Measurements from ENCODE around the gene PABPN1L.

Gene PABPN1L

GRCh38 chr16:88886420-88886844 is 20.0 kb upstream of the PABPN1L start:
- DNase-seq (ENCODE audit: low spot score in 2 of 2) (no peak), ATAC-seq (replicated peaks; ENCODE audit: extremely low read depth, poor library complexity, severe bottlenecking) (no peak)
- peaks cover 3% of the 10 kb centered on the region for H3K36me3 Mint-ChIP-seq (ENCODE audit: insufficient read depth)
- no peak overlapping the region for H3K4me3 Mint-ChIP-seq
- peaks cover 4% of the 10 kb centered on the region for H3K4me1 Mint-ChIP-seq
- no peak overlapping the region for H3K27ac Mint-ChIP-seq (ENCODE audit: low read depth)
- no peaks in the 10 kb centered on the region for H3K27me3 Mint-ChIP-seq
- H3K9me3 Mint-ChIP-seq, result no peaks in the 10 kb centered on the region

- Mint-ChIP-seq H3K27ac (ENCODE audit: low read depth) (no peak overlapping the region), H3K36me3 (ENCODE audit: insufficient read depth) (peaks cover 3% of the 10 kb centered on the region), H3K9me3 (no peaks in the 10 kb centered on the region), H3K4me3 (no peak overlapping the region), H3K4me1 (peaks cover 4% of the 10 kb centered on the region), H3K27me3 (no peaks in the 10 kb centered on the region)
- DNase-seq (ENCODE audit: low spot score in 2 of 2) (no peak), ATAC-seq (replicated peaks; ENCODE audit: extremely low read depth, poor library complexity, severe bottlenecking) (no peak)
Observed at GRCh38 chr16:88885693-88886280, 19.3 kb upstream of the PABPN1L start.

- Mint-ChIP-seq H3K4me1 (peaks cover 4% of the 10 kb centered on the region), H3K9me3 (no peaks in the 10 kb centered on the region), H3K4me3 (no peak overlapping the region), H3K27me3 (no peaks in the 10 kb centered on the region), H3K27ac (ENCODE audit: low read depth) (no peak overlapping the region), H3K36me3 (ENCODE audit: insufficient read depth) (peaks cover 3% of the 10 kb centered on the region)
- ATAC-seq (replicated peaks; ENCODE audit: extremely low read depth, poor library complexity, severe bottlenecking) (no peak), DNase-seq (ENCODE audit: low spot score in 2 of 2) (no peak)
Observed at GRCh38 chr16:88884569-88885271, 18.3 kb upstream of the PABPN1L start.

- Mint-ChIP-seq H3K36me3 (ENCODE audit: insufficient read depth) (peaks cover 3% of the 10 kb centered on the region), H3K4me3 (no peak overlapping the region), H3K27ac (ENCODE audit: low read depth) (no peak overlapping the region), H3K4me1 (peaks cover 4% of the 10 kb centered on the region), H3K9me3 (no peaks in the 10 kb centered on the region), H3K27me3 (no peaks in the 10 kb centered on the region)
- DNase-seq (ENCODE audit: low spot score in 2 of 2) (no peak), ATAC-seq (replicated peaks; ENCODE audit: extremely low read depth, poor library complexity, severe bottlenecking) (no peak)
Observed at GRCh38 chr16:88883946-88884345, 17.5 kb upstream of the PABPN1L start.

- H3K4me3 Mint-ChIP-seq, result no peak overlapping the region
- no peaks in the 10 kb centered on the region for H3K9me3 Mint-ChIP-seq
- ATAC-seq (replicated peaks; ENCODE audit: extremely low read depth, poor library complexity, severe bottlenecking) (no peak), DNase-seq (ENCODE audit: low spot score in 2 of 2) (no peak)
- no peak overlapping the region for H3K27ac Mint-ChIP-seq (ENCODE audit: low read depth)
- no peaks in the 10 kb centered on the region for H3K27me3 Mint-ChIP-seq
- H3K36me3 Mint-ChIP-seq (ENCODE audit: insufficient read depth), result peaks cover 3% of the 10 kb centered on the region
- peaks cover 4% of the 10 kb centered on the region for H3K4me1 Mint-ChIP-seq
Observed at GRCh38 chr16:88883117-88883895, 16.8 kb upstream of the PABPN1L start.

GRCh38 chr16:88882358-88883030 is 16.0 kb upstream of the PABPN1L start:
- DNase-seq (ENCODE audit: low spot score in 2 of 2) (no peak), ATAC-seq (replicated peaks; ENCODE audit: extremely low read depth, poor library complexity, severe bottlenecking) (no peak)
- Mint-ChIP-seq H3K4me3 (no peak overlapping the region), H3K27ac (ENCODE audit: low read depth) (peak overlapping the region; percentile 69), H3K9me3 (no peaks in the 10 kb centered on the region), H3K36me3 (ENCODE audit: insufficient read depth) (peaks cover 3% of the 10 kb centered on the region), H3K4me1 (peaks cover 4% of the 10 kb centered on the region), H3K27me3 (no peaks in the 10 kb centered on the region)

GRCh38 chr16:88881675-88882357 is 15.4 kb upstream of the PABPN1L start:
- DNase-seq (ENCODE audit: low spot score in 2 of 2) (no peak), ATAC-seq (replicated peaks; ENCODE audit: extremely low read depth, poor library complexity, severe bottlenecking) (no peak)
- peak overlapping the region; percentile 69 for H3K27ac Mint-ChIP-seq (ENCODE audit: low read depth)
- H3K9me3 Mint-ChIP-seq, result no peaks in the 10 kb centered on the region
- H3K4me3 Mint-ChIP-seq, result no peak overlapping the region
- H3K4me1 Mint-ChIP-seq, result peaks cover 4% of the 10 kb centered on the region
- H3K36me3 Mint-ChIP-seq (ENCODE audit: insufficient read depth), result peaks cover 3% of the 10 kb centered on the region
- no peaks in the 10 kb centered on the region for H3K27me3 Mint-ChIP-seq

GRCh38 chr16:88881007-88881615 is 14.7 kb upstream of the PABPN1L start:
- no peak overlapping the region for H3K27ac Mint-ChIP-seq (ENCODE audit: low read depth)
- H3K27me3 Mint-ChIP-seq, result no peaks in the 10 kb centered on the region
- H3K4me1 Mint-ChIP-seq, result peaks cover 4% of the 10 kb centered on the region
- DNase-seq (ENCODE audit: low spot score in 2 of 2) (no peak), ATAC-seq (replicated peaks; ENCODE audit: extremely low read depth, poor library complexity, severe bottlenecking) (no peak)
- H3K36me3 Mint-ChIP-seq (ENCODE audit: insufficient read depth), result peaks cover 3% of the 10 kb centered on the region
- H3K4me3 Mint-ChIP-seq, result no peak overlapping the region
- no peaks in the 10 kb centered on the region for H3K9me3 Mint-ChIP-seq

GRCh38 chr16:88880226-88881006 is 14.0 kb upstream of the PABPN1L start:
- ATAC-seq (replicated peaks; ENCODE audit: extremely low read depth, poor library complexity, severe bottlenecking) (no peak), DNase-seq (ENCODE audit: low spot score in 2 of 2) (no peak)
- Mint-ChIP-seq H3K27ac (ENCODE audit: low read depth) (peak overlapping the region; percentile 22), H3K4me3 (no peak overlapping the region), H3K4me1 (peaks cover 4% of the 10 kb centered on the region), H3K36me3 (ENCODE audit: insufficient read depth) (peaks cover 5% of the 10 kb centered on the region), H3K9me3 (no peaks in the 10 kb centered on the region), H3K27me3 (no peaks in the 10 kb centered on the region)

GRCh38 chr16:88879788-88880055 is 13.3 kb upstream of the PABPN1L start:
- no peak overlapping the region for H3K4me3 Mint-ChIP-seq
- H3K27me3 Mint-ChIP-seq, result no peaks in the 10 kb centered on the region
- no peak overlapping the region for H3K27ac Mint-ChIP-seq (ENCODE audit: low read depth)
- peaks cover 4% of the 10 kb centered on the region for H3K4me1 Mint-ChIP-seq
- H3K36me3 Mint-ChIP-seq (ENCODE audit: insufficient read depth), result peaks cover 5% of the 10 kb centered on the region
- H3K9me3 Mint-ChIP-seq, result no peaks in the 10 kb centered on the region
- ATAC-seq (replicated peaks; ENCODE audit: extremely low read depth, poor library complexity, severe bottlenecking) (no peak), DNase-seq (ENCODE audit: low spot score in 2 of 2) (no peak)

GRCh38 chr16:88878967-88879787 is 12.7 kb upstream of the PABPN1L start:
- H3K27me3 Mint-ChIP-seq, result no peaks in the 10 kb centered on the region
- ATAC-seq (replicated peaks; ENCODE audit: extremely low read depth, poor library complexity, severe bottlenecking) (no peak), DNase-seq (ENCODE audit: low spot score in 2 of 2) (no peak)
- no peaks in the 10 kb centered on the region for H3K9me3 Mint-ChIP-seq
- peaks cover 4% of the 10 kb centered on the region for H3K4me1 Mint-ChIP-seq
- peaks cover 5% of the 10 kb centered on the region for H3K36me3 Mint-ChIP-seq (ENCODE audit: insufficient read depth)
- H3K27ac Mint-ChIP-seq (ENCODE audit: low read depth), result no peak overlapping the region
- no peak overlapping the region for H3K4me3 Mint-ChIP-seq

Data from central memory CD8-positive, alpha-beta T cell (primary cell).